NCI-H82 (cell line): Measurements from ENCODE around the gene ZNF554.

Source experiments
- DNase-seq: peaks from one replicate; lab custom pipeline; 2025; lab: John Stamatoyannopoulos, UW

Gene ZNF554

GRCh38 chr19:2827840-2828489 lies 8.3 kb downstream of the ZNF554 start:
- no peak for DNase-seq

- no peak for DNase-seq
Observed at GRCh38 chr19:2834294-2834871, 14.7 kb downstream of the ZNF554 start.

GRCh38 chr19:2837430-2837829 lies 17.8 kb downstream of the ZNF554 start:
- no peak for DNase-seq

- peak; percentile 98 for DNase-seq
Observed at GRCh38 chr19:2840794-2841791, 21.4 kb downstream of the ZNF554 start, which contains the start of gene ZNF555. Gene ZNF555, plus strand, starts transcription at chr19:2841475. Its CDS starts 98 bp downstream, at chr19:2841573.

- no peak for DNase-seq
Observed at GRCh38 chr19:2841855-2842574, 22.3 kb downstream of the ZNF554 start.

GRCh38 chr19:2845107-2845506 lies 25.4 kb downstream of the ZNF554 start:
- DNase-seq = no peak

- no peak for DNase-seq
Observed at GRCh38 chr19:2846180-2846894, 26.7 kb downstream of the ZNF554 start.

GRCh38 chr19:2847507-2847906 lies 27.8 kb downstream of the ZNF554 start:
- DNase-seq = no peak

- no peak for DNase-seq
Observed at GRCh38 chr19:2848616-2849015, 28.9 kb downstream of the ZNF554 start.

GRCh38 chr19:2850256-2850925 lies 30.7 kb downstream of the ZNF554 start:
- no peak for DNase-seq

GRCh38 chr19:2852598-2852997 lies 32.9 kb downstream of the ZNF554 start:
- DNase-seq = no peak

- DNase-seq = no peak
Observed at GRCh38 chr19:2853015-2853606, 33.4 kb downstream of the ZNF554 start.

GRCh38 chr19:2854849-2855248 lies 35.2 kb downstream of the ZNF554 start:
- DNase-seq = no peak

GRCh38 chr19:2856457-2857050 lies 36.9 kb downstream of the ZNF554 start:
- no peak for DNase-seq

GRCh38 chr19:2858864-2859263 lies 39.2 kb downstream of the ZNF554 start:
- DNase-seq = no peak

GRCh38 chr19:2863816-2864215 lies 44.1 kb downstream of the ZNF554 start:
- no peak for DNase-seq

GRCh38 chr19:2865334-2866100 lies 45.8 kb downstream of the ZNF554 start:
- DNase-seq = no peak

GRCh38 chr19:2866495-2867024 lies 46.9 kb downstream of the ZNF554 start:
- no peak for DNase-seq
